ENCODE results near the gene MYL12A.

The MYL12A gene

GRCh38 chr18:3225588-3225987 is 22.0 kb upstream of the MYL12A start:
- no peak for DNase-seq (ENCODE audit: low spot score)

DNA sequence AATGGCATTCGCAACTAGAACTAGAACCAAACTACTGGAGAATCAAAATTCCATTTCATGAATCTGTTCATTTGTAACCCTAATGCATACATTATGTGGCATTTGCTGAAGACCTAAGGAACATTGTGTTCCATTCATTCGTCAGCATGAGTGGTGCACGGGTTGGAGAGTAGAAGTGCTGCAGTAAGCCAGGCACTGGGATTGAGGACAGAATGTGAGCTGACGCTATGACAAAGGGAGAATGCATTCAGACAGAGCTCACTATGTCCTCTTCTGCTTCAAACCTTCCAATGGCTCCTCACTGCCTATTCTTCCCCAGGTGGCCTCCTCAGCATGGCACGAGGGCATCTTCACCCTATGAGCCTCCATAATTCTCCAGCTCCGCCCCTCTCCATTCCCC is 21.6 kb upstream of the MYL12A start:
- DNase-seq (ENCODE audit: low spot score): no peak

- DNase-seq (ENCODE audit: low spot score): no peak
Observed at GRCh38 chr18:3230401-3231334, 16.9 kb upstream of the MYL12A start.

GRCh38 chr18:3233004-3233403 is 14.6 kb upstream of the MYL12A start:
- DNase-seq (ENCODE audit: low spot score): no peak

DNA sequence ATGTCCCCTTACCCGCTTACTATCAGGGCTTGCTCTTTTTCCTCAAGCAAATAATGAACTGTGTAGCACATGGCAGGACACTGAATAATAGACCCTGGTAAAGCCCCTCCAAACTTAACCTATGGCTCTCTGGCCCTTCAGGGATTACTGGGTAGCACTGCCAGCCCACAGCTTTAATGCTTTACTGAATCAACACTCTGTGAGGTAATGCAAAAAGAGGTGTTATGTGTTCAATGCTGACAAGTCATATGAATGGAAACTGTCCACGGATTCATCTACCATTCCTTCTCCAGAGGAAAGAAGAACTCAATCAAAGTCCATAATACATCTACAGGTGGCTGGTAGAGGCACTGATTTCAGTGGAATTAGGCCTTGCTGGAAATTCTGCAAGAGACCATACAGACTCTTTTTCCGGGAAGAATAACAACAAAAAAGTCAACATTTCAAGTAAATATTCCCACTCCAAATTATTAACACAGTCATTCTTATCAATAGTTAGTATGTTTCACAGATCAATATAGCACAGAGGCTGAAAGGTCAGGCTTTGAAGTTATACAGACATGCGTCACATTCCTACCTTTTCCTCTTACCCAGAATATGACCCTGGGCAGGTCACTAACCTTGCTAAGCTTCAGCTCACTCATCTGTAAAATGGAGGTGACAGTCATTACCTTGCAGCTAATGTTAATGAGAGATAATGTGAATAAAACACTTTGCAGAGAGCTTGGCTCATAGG is 14.0 kb upstream of the MYL12A start:
- DNase-seq (ENCODE audit: low spot score): no peak

DNA sequence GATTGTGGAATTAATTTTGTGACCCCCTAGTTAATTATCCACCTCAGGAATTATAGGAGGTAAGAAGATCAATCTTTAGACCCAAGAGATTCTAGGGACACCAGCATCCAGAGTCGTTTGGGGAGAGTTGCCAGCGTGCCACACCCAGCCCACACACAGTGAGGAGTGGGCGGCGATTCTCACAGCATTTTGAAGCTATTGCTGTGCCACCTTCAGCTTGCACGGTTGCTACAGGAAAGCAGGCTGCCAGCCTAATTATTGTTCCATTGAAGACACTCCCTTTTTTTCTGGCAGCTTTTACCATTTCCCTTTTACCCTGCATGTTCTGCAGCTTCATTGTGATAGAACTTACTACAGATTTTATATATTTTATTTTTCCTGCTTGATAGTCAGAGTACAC is 13.1 kb upstream of the MYL12A start:
- DNase-seq (ENCODE audit: low spot score): no peak

GRCh38 chr18:3235846-3236245 is 11.8 kb upstream of the MYL12A start:
- no peak for DNase-seq (ENCODE audit: low spot score)

DNA sequence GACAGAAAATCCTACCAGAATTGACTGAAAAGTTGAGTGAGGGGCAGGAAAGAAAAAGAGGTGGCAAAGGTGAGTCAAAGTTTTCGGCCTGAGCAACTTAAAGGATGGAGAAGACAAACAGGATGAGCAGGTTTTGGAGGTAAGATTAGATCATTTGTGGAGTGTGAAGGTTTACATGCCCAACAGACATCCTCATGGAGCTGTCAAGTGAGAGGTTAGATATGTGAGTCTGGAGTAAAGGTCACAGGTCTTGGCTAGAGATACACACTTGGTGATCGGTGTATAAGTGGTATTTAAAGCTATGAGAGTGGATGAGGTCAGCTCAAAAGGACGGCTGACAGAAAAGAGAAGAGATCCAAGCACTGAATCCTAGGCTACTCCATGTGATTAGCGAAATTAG is 11.1 kb upstream of the MYL12A start:
- DNase-seq (ENCODE audit: low spot score): no peak

- no peak for DNase-seq (ENCODE audit: low spot score)
Observed at GRCh38 chr18:3238742-3239141, 8.9 kb upstream of the MYL12A start.

- no peak for DNase-seq (ENCODE audit: low spot score)
Observed at GRCh38 chr18:3245185-3245564, 2.4 kb upstream of the MYL12A start.

GRCh38 chr18:3245853-3246634 is 1.6 kb upstream of the MYL12A start:
- DNase-seq (ENCODE audit: low spot score): peak; percentile 88

GRCh38 chr18:3246635-3247239 is 864 bp upstream of the MYL12A start:
- no peak for DNase-seq (ENCODE audit: low spot score)

DNA sequence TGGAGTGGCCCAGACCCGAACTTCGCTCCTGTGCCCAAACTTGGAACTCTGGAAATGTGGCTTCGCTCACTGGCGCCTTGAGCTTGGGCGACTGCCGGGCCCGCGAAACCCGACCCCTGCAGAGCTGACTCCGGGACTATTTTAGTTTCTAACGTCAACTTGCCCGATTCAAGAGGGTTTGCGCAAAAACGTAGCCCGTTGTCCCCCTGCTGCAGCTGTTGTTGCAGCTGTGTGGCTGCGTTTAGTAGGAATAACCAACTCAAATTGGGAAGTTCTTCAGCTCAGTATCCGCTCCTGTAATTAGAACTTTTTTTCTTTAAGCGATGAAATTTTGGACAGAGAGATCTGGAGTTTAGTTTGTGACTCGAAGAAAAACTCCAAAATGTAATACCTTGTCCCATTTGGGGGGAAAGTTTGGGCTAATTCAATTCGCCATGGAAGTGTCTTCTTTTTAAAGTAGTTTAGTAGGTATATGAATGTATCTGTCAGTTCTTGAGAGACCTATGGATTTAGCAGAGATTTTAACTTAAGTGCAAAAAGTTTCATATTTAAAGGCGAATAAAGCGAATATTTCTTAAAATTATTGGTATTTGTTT is 559 bp downstream of the MYL12A start:
- no peak for DNase-seq (ENCODE audit: low spot score)

DNA sequence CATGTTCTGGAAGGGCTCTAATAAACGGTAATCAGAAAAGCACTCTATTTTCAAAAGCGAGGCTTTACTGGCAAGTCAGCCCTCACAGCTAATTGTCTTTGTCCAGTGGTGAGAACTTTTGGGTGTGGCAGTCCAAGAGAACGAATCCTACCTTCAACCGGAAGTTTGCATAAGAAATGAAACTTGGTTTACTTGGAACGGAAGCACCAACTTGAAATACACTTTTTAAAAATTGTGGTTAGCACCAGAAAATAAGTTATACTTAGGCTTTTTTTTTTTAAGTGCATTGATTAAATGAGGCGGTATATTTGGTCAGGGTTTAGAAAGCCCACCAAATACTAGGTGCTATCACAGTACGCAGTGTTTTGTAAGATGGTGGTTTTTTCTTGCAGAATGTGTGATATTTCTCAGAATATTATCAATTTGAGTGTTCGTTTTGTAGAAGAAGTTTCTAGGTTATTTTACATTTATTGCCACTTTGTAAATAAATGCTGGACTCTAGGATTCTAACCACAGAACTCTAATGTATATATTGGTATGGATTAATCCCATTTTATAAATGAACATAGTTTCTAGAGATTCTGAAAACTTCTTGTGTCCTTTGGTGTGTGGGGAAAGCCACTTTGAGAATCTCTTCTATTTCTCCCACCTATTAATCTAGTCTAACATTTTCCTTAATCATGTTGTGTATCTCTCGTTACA is 1.2 kb downstream of the MYL12A start:
- DNase-seq (ENCODE audit: low spot score): peak; percentile 81

DNA sequence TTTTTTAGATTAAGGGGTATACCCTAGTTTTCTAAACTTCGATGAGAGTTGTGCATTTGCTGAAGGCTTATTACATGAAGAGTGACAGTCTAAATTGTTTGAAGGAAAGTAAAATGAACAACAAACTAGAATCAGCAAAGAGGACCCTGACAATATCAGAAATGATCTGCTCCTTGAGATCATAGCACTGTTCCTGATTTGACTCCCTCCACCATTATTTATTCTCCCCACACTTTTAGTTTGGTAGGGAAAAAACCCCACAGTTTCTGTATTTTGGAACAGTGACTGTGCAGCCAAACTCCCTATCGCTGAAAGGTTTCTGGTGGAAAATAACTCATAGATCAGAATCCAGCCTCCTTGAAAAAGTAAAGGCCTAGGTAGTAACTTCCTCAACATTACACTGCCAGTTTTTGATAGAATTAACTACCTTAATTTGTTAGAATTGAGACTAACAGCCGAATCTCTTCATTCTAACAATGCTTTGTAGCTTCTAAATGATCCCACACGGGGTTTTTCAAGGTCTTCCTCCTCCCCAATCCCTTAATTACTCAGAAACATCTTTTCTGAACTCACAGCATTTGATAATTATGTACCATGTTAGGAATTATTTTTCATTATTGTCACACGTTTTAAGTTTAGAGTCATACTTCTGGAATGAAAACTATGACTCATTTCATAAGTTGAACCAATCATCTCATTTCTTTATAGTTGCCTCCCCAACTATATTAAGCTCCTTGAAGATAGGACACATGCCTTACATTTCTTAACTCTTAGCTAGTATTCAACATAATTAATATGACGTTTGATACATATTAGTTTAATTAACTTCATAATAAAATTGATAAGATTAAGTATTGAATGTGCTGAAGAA is 2.9 kb downstream of the MYL12A start:
- DNase-seq (ENCODE audit: low spot score): peak; percentile 62

GRCh38 chr18:3251249-3251962 is 3.8 kb downstream of the MYL12A start:
- DNase-seq (ENCODE audit: low spot score): no peak

GRCh38 chr18:3251963-3252277 is 4.3 kb downstream of the MYL12A start:
- no peak for DNase-seq (ENCODE audit: low spot score)

DNA sequence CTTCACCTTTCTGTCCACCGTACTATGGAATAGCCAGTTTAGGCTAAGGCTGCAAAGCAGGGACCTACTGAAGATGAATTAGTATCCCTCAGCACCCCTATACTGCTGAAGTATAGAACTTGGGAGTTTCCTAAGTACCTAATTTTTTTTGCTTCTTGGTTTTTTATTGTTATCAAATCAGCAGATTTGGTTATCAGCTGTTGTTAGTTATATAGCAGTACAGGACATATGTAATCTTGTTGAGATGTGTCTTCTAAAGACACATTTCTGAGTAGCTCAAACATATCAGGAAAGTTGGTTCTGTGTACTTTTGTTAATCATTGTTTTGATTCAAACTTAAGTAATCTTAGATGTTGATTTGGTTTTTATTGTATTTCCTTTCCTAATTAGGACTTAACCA is 5.2 kb downstream of the MYL12A start:
- no peak for DNase-seq (ENCODE audit: low spot score)

- no peak for DNase-seq (ENCODE audit: low spot score)
Observed at GRCh38 chr18:3254725-3255124, 7.1 kb downstream of the MYL12A start.

All from activated CD4-positive, alpha-beta T cell treated with anti-CD3 and anti-CD28 coated beads, Interleukin-2, Interleukin-4, amounts not matched to agents 100 ng/mL and 50 ng/mL, durations not matched to agents 16 hours and 8 hours (primary cell).